Tibial artery (tissue), 4 donors: ENCODE measurements around the gene CHEK1.
"Not testable (repeated sequence)": the region's sequence is repeated elsewhere in the genome, so short reads cannot be mapped to it uniquely, and the experiment has no call there.

Experiments used
- DNase-seq, 2 donors: peaks; one replicate each; pipeline ENCODE4 v3.0.0-alpha.2; 2019
- H3K27ac ChIP-seq, 2 donors: fragments of 200-600 bp; sonication (generic) in 1 of 2; 1 replicate in 1 of 2; 2 replicates in 1 of 2; pipeline ENCODE4 v1.5.1; 2018 to 2019; ENCODE audit warnings: mild to moderate bottlenecking in 1 of 2
- H3K27me3 ChIP-seq, 2 donors: fragments of 200-600 bp; sonication (generic) in 1 of 2; one replicate each; pipeline versions ENCODE4 v1.5.1 to v1.6.0; 2016 to 2019
- H3K36me3 ChIP-seq, 3 donors: fragments of 200-600 bp; sonication (generic) in 2 of 3; one replicate each; pipeline ENCODE4 v1.5.1; 2016 to 2019; ENCODE audit warnings: mild to moderate bottlenecking in 2 of 3
- H3K4me1 ChIP-seq, 4 donors: fragments of 200-600 bp; sonication (generic) in 2 of 4; 1 replicate in 3 of 4; 2 replicates in 1 of 4; pipeline ENCODE4 v1.5.1; 2016 to 2019
- H3K4me3 ChIP-seq, 2 donors: fragments of 200-600 bp; sonication (generic) in 1 of 2; 1 replicate in 1 of 2; 2 replicates in 1 of 2; pipeline ENCODE4 v1.5.1; 2018 to 2019; ENCODE audit warnings: mild to moderate bottlenecking in 2 of 2
- H3K9me3 ChIP-seq, 3 donors: fragments of 200-600 bp; sonication (generic) in 1 of 3; one replicate each; pipeline ENCODE4 v1.5.1; 2016 to 2019
- CTCF ChIP-seq, 2 experiments: fragments of 200-600 bp in 1 of 2; fragments of 450-650 bp in 1 of 2; IDR thresholded peaks; one replicate each; pipeline ENCODE4 v1.5.1; 2017 to 2019; ENCODE audit warnings: antibody characterized with exemption in 2 of 2, mild to moderate bottlenecking in 1 of 2, moderate library complexity in 1 of 2
- intact Hi-C: fragments of 100-400 bp; cut with DNase I; formaldehyde crosslinking; loops from one replicate; pipeline ENCODE4 v1.15.0; 2023; ENCODE audit warnings: low total_unique reads

Gene CHEK1

GRCh38 chr11:125692887-125693286, 67.9 kb downstream of the CHEK1 start:
- Histone ChIP-seq H3K27ac (no peak overlapping the region), H3K36me3 (no peaks in the 10 kb centered on the region), H3K27me3 (no peaks in the 10 kb centered on the region), H3K4me3 (no peak overlapping the region), H3K4me1 (no peaks in the 10 kb centered on the region), H3K9me3 (no peaks in the 10 kb centered on the region)
- intact Hi-C loops, result no loop called here
- DNase-seq, result no peak
- TF ChIP-seq CTCF (IDR thresholded peaks at IDR 0.05), result no peak

- Histone ChIP-seq H3K4me3 (no peak overlapping the region), H3K36me3 (no peaks in the 10 kb centered on the region), H3K9me3 (no peaks in the 10 kb centered on the region), H3K27me3 (no peaks in the 10 kb centered on the region), H3K4me1 (no peaks in the 10 kb centered on the region), H3K27ac (no peak overlapping the region)
- no peak for TF ChIP-seq CTCF (IDR thresholded peaks at IDR 0.05)
- intact Hi-C loops, result no loop called here
- DNase-seq, result no peak
These were observed 70.0 kb downstream of the CHEK1 start for GRCh38 chr11:125694951-125695350.

GRCh38 chr11:125701018-125701610, 76.2 kb downstream of the CHEK1 start:
- Histone ChIP-seq H3K27me3 (no peaks in the 10 kb centered on the region), H3K27ac (no peak overlapping the region), H3K4me3 (no peak overlapping the region), H3K36me3 (no peaks in the 10 kb centered on the region), H3K4me1 (no peaks in the 10 kb centered on the region), H3K9me3 (no peaks in the 10 kb centered on the region)
- intact Hi-C loops, result no loop called here
- DNase-seq, result no peak
- no peak for TF ChIP-seq CTCF (IDR thresholded peaks at IDR 0.05)

GRCh38 chr11:125701858-125702621, 77.1 kb downstream of the CHEK1 start:
- no peak overlapping the region for H3K27ac ChIP-seq
- no peaks in the 10 kb centered on the region for H3K9me3 ChIP-seq
- H3K36me3 ChIP-seq, result no peaks in the 10 kb centered on the region
- intact Hi-C loops, result no loop called here
- no peak for DNase-seq
- TF ChIP-seq CTCF (IDR thresholded peaks at IDR 0.05), result no peak
- no peaks in the 10 kb centered on the region for H3K27me3 ChIP-seq
- no peaks in the 10 kb centered on the region for H3K4me1 ChIP-seq
- no peak overlapping the region for H3K4me3 ChIP-seq

GRCh38 chr11:125704686-125705085, 79.7 kb downstream of the CHEK1 start:
- intact Hi-C loops, H3K27me3 ChIP-seq, H3K27ac ChIP-seq, H3K9me3 ChIP-seq, DNase-seq, H3K4me1 ChIP-seq, H3K36me3 ChIP-seq, H3K4me3 ChIP-seq: not testable (repeated sequence)

GRCh38 chr11:125720781-125721180, 95.8 kb downstream of the CHEK1 start:
- H3K4me3 ChIP-seq, result no peak overlapping the region
- no peak for TF ChIP-seq CTCF (IDR thresholded peaks at IDR 0.05)
- H3K9me3 ChIP-seq, result peaks cover 0 to 9% (median 0%) of the 10 kb centered on the region in 3 donors
- H3K27me3 ChIP-seq, result no peaks in the 10 kb centered on the region
- H3K27ac ChIP-seq, result no peak overlapping the region
- no peaks in the 10 kb centered on the region for H3K4me1 ChIP-seq
- intact Hi-C loops, result no loop called here
- DNase-seq, result no peak
- no peaks in the 10 kb centered on the region for H3K36me3 ChIP-seq
